Activated CD4-positive, alpha-beta T cell treated with anti-CD3 and anti-CD28 coated beads for 48 hours (primary cell): Measurements from ENCODE around the gene CTSS.
"Not testable (repeated sequence)": the region's sequence is repeated elsewhere in the genome, so short reads cannot be mapped to it uniquely, and the experiment has no call there.

Experiments
- DNase-seq: peaks from one replicate; pipeline ENCODE4 v3.0.0-alpha.2; 2020

CTSS gene

DNA sequence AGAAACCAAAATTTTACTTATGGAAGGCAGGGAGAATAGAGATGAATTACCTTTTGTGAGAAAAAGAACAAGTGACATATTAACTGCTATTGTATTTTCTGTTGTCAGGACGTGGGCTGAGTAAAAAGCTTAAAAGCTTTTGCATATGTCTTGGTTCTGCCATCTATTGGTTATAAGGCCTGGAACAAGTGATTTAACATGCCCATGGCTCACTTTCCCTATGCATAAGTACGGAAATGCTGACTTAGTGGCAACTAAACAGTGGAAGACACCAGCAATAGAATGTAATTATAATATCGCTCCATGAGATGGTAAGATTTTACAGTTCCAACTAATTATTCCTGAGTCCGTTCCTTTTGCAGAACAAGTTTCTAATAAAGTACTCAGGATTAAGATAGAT is 6.7 kb upstream of the CTSS start:
- no peak for DNase-seq

DNA sequence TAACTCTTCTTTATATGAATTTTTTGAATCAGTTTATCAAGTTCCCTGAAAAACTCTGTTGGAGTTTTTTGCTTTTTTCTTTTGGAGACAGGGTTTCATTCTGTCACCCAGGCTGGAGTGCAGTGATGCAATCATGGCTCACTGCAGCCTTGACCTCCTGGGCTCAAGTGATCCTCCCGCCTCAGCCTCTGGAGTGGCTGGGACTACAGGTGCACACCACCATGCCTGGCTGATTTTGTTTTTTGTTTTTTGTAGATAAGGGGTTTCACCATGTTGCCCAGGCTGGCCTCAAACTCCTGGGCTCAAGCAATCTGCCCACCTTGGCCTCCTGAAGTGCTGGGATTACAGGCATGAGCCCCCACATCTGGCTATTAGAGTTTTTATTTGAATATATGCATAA is 2.1 kb upstream of the CTSS start:
- not testable (repeated sequence) for DNase-seq

DNA sequence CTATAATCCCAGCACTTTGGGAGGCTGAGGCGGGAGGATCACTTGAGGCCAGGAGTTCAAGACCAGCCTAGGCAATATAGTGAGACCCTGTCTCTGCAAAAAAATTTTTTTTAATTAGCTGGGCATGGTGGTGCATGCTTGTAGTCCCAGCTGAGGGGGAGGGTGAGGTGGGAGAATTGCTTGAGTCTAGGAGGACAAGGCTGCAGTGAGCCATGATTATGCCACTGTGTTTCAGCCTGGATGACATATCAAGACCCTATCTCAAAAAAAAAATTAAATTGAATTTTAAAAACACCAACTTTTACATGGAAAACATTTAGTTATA is 361 bp upstream of the CTSS start:
- DNase-seq: peak; percentile 8

DNA sequence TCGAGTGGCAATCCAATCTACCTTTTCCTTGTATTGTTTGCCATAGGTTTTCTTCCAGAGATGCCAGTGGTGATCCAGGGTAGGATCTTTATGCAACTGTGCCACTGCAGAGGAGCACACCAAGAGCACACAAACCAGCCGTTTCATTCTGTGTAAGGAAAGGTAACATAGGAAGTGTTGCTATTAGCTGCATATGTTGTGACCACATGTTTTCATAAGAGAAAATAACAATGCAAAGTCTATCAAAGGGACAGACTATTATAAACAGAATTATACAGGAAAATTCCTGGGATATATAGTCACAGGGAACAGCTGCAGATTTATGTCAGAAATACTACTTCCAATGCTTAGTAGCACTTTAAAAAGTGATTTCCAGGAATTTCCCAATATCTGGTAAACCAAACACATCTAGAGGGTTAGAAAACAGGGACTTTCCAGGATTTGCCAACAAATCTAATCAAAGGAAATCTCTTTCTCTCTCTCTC is 919 bp downstream of the CTSS start:
- no peak for DNase-seq

DNA sequence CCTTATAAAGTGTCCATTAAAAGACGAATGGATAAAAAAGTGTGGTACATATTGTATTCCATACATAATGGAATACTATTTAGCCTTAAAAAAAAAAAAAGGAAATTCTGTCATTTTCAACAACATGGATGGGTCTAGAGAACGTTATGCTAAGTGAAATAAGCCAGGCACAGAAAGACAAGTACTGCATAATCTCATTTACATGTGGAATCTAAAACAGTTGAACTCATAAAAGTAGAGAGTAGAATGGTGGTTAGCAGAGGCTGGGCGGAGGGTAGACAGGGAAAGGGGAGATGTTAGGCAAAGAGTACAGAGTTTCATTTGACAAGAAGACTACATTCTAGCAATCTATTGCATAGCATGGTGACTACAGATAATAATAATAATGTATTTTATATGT is 2.6 kb downstream of the CTSS start:
- DNase-seq: no peak

DNA sequence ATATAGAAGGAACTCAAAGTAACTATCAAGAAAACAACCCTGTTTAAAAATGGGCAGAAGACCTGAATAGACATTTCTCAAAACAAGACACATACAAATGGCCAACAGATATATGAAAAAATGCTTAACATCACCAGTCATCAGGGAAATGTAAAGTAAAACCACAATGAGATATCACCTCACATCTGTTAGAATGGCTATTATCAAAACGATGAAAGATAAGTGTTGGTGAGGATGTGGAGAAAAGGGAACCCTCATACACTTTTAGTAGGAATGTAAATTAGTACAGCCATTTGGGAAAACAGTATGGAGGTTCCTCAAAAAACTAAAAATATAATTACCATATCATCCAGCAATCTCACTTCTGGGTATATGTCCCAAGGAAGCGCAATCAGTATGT is 3.0 kb downstream of the CTSS start:
- no peak for DNase-seq

DNA sequence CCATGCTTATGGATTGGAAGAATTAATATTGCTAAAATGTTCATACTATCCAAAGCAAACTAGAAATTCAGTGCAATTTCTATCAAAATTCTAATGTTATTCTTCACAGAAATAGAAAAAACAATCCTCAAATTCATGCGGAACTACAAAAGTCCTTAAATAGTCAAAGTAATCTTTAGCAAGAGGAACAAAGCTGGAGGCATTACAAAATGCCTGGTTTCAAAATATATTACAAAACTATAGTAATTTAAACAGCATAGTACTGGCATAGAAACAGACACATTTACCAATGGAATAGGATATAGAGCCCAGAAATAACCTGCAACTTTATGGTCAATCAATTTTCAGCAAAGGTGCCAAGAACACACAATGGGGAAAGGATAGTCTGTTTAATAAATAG is 3.8 kb downstream of the CTSS start:
- no peak for DNase-seq

DNA sequence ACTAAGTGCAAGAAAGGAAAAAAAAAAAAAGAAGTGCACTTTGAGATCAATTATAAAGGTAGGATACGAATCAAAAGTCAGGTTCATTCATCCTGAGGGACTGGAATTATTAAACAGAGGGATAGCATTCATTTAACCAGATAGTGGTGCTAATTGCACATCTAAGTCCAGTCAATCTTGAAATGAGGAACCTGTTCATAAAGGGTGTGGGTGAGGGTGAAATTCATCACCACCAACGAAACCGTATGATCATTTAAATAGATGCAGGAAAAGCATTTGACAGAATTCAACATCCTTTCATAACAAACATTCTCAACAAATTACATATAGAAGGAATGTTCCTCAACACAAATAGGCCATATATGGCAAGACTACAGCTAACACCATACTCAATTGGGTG is 5.6 kb downstream of the CTSS start:
- no peak for DNase-seq

DNA sequence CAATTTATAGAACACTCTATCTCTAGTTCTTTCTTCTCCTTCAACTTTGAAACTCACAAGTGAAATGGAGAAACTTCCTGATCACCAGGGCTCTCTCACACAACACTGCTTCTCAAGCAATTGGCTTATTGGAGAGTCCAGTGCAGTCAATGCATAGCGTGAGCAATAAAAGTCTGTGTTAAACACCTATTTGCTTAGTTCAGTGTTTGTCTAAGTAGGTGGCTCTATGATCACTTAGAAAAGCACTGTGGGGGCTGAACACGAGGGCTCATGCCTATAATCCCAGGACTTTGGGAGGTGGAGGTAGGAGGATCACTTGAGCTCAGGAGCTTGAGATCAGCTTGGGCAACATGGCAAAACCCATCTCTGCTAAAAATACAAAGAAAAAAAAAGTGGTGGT is 12.2 kb downstream of the CTSS start:
- no peak for DNase-seq

DNA sequence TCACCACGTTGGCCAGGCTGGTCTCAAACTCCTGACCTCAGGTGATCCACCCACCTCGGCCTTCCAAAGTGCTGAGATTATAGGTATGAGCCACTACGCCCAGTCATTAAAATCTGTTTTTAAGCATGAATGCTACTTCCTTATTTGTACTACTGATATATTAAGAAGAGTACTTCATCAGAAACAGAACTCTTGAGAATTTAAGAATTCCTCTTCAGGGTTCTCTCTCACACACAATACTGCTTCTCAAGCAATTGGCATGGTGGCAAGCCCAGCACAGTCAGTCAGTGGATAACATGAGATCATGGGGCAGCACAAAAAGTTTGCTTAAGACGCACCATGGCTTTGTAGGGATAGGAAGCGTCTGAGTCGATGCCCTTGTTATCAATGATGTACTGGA is 14.1 kb downstream of the CTSS start:
- DNase-seq: no peak

DNA sequence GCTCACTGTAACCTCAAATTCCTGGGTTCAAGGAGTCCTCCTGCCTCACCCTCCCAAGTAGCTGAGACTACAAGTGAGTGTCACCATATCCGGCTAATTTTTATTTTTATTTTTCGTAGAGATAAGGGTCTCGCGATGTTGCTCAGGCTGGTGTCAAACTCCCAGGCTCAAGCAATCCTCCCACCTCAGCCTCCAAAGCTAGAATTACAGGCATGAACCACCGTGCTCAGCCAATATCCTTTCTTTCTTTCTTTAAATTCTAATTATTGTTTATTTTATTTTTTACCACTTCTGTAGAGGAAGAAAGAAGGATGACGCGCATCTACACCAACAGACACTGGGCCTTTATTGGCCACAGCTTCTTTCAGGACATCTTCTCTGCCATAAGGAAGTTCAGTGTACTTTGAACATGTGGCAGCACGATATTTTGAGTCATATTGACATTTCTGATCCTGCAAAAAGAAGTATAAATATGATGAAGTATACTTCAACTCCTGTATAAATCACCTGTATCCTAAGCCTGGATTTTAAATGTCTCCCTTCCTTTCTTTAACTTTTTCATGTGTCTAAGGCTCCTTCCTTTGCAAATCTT is 15.8 kb downstream of the CTSS start:
- DNase-seq: no peak

DNA sequence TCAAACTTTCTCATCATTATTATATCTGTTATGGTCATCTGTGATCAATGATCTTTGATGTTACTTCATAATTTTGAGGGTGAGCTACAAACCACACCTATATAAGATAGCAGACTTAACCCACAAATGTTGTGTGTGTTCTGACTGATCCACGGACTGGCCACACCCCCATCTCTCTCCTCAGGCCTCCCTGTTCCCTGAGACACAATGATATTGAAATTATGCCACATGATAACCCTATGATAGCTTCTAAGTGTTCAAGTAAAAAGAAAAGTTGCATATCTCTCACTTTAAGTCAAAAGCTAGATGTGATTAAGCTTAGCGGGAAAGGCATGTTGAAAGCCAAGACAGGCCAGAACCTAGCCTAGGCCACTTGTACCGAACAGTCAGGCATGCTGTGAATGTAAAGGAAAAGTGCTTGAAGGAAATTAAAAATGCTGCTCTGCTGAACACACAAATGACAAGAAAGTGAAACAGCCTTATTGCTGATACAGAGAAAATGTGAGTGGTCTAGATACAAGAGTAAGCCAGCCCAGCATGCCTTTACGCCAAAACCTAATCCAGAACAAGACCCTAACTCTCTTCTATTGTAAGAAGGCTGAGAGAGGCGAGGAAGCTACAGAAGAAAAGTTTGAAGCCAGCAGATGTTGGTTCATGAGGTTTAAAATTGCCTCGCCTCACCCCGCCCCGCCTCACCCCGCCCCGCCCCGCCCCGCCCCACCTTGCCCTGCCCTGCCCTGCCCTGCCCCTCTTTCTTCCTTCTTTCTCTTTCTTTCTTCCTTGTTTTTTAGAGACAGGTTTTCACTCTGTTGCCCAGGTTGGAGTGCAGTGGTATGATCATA is 16.5 kb downstream of the CTSS start:
- no peak for DNase-seq

DNA sequence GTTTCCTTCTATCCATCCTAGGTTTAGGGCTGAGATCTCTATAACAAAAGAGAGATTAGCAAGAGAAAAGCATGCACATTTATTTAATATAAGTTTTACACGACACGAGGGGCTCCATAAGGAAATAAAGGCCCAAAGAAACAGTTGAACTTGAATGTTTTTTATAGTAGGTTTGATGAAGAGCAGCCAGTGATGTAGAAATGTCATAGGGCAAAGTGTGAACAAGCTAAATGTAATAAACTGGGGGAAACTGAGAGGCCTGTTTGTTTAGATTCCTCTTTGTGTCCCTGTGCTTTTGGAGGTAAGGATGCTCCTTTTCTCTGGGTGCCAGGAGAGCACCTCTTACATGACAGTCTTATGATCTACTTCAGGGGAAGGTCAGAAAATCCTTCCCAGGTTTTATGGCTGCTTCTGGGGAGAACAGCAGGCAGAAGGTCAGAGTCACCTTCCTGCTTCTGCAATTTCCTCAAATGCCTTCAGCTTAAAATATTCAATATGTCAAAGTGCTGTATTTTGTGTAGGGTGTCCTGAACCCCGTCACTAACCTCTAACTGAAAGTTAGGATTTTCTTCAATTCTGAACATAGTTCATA is 35.4 kb downstream of the CTSS start:
- no peak for DNase-seq

DNA sequence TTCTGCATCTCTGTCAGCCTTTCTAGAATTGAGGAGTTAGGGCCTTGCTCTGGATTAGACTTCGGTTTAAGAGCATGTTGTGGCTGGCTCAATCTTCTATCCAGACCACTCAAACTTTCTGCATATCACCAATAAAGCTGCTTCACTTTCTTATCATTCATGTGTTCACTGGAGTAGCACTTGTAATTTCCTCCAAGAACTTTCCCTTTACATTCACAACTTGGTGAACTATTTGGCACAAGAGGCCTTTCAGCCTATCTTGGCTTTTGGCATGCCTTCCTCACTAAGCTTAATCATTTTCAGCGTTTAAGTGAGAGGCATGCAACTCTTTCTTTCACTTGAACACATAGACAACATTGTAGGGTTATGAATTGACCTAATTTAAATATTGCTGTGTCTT is 41.2 kb downstream of the CTSS start:
- no peak for DNase-seq

DNA sequence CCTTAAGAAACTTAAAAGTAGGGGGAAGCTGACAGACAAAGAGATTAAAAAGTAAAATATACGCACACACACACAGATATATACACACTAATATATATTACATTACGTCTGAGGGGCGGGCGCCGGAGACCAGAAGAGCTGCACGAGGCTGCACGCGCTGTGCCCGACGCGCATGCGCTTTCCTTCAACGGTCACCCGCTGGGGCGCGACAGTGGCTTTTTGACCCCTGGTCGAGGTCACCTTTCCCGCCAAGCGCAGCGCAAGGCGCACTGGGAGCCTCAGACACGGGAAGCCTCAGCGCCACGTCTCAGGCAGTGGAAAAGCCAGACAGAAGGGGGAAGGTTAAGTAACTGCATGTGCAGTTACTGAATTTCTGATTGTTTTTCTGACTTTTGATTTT is 44.9 kb downstream of the CTSS start, which contains the start of gene HORMAD1:
HORMAD1 (minus strand) TSS at position 193 of the 400 bp plus-strand sequence. CDS start 1,390 bp downstream, outside the sequence.
- no peak for DNase-seq

DNA sequence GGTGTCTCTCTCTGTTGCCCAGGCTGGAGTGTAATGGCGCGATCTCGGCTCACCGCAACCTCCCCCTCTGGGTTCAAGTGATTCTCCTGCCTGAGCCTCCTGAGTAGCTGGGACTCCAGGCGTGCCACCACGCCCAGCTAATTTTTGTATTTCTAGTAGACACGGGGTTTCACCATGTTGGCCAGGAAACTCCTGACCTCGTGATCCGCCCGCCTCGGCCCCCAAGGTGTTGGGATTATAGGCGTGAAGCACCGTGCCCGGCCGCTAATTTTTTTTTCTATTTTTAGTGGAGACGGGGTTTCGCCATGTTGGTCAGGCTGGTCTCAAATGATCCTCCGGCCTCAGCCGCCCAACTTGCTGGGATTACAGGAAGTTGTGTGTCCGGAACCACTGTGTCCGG is 45.5 kb downstream of the CTSS start:
- no peak for DNase-seq

DNA sequence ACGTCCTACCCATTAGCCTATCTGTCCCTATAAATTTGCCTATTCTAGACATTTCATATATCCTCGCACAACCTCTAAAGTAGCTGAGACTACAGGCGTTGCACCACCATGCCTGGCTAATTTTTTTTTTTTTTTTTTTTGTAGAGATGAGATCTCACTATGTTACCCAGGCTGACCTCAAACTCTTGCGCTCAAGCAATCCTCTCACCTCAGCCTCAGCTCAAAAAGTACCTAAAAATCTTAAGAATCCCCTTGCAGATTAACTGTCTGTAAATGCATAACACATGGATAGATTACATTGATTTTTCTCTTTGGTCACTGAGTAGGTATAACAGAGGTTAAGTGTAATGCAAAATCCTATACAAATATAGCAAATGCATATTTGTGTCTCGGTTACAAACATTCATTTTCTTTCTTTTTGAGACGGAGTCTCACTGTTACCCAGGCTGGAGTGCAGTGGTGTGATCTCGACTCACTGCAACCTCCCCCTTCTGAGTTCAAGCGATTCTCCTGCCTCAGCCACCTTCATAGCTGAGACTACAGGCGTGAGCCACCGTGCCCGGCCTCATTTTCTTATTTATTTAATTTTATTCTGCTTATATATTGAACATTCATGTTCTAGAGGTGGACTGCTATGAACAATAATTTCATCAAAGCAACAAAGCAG is 47.2 kb downstream of the CTSS start:
- DNase-seq: no peak

DNA sequence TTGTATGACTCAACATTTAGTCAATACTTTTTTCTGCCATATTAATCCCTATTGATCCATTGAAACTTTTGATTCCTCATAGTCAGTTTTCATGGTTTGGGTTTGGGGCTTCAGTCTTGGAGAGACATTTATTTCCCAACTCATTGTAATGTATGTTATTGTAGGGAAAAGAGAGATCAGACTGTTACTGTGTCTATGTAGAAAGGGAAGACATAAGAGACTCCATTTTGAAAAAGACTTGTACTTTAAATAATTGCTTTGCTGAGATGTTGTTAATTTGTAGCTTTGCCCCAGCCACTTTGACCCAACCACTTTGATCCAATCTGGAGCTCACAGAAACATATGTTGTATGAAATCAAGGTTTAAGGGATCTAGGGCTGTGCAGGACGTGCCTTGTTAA is 56.5 kb downstream of the CTSS start:
- DNase-seq: not testable (repeated sequence)

DNA sequence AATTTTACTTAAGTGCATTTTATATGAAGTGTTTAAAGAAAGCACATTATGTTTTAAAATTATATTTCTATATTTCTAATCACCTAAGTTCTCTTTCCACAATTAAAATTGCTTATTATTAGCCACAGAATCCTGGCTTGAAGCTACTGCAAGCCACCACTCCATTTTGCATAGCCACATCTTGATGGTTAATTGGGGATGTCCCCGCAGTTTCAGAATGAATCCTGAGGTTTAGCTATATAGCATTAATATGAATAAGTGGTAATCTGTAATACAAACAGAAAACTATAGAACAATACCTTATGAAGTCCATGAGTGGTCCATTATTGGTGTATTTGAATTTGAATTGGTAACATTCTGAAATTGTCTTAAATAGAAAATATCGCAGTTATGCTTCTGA is 57.0 kb downstream of the CTSS start:
- peak; percentile 44 for DNase-seq

DNA sequence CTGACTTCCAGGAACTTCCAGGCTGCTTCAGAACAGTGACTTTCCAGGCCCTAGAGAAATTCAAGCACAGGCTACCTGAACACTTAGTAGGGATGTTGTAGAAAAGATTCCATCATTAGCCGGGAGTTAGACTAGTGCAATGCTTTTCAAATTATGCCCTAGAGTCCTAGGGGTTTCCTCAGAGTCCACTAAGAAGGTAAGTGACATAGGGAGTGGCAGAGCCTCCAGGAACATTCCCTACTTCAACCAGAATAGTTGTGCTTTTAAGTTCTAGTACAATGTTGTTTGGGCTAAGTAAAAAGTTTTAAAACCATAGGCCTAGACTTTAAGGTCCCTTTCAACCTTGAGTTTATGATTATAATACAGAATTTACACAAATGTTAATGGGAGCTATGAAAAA is 59.5 kb downstream of the CTSS start:
- no peak for DNase-seq

DNA sequence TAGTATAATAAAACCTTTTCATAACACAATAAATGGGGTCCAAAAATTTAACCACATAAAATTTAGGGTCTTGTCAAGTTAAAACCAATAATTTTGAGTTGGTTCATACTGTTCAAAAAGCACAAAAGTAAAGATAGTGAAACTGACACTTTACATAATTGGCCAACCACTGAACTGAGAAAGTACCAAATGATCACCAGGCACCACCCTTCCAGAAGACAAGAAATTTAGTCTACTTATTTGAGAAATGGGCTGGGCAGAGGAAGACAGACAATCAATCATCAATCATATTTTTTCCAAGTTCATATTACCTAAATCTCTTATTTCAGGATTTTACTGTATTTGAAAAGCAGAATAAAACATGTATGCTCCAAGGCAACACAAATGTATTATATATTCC is 62.2 kb downstream of the CTSS start:
- DNase-seq: no peak

DNA sequence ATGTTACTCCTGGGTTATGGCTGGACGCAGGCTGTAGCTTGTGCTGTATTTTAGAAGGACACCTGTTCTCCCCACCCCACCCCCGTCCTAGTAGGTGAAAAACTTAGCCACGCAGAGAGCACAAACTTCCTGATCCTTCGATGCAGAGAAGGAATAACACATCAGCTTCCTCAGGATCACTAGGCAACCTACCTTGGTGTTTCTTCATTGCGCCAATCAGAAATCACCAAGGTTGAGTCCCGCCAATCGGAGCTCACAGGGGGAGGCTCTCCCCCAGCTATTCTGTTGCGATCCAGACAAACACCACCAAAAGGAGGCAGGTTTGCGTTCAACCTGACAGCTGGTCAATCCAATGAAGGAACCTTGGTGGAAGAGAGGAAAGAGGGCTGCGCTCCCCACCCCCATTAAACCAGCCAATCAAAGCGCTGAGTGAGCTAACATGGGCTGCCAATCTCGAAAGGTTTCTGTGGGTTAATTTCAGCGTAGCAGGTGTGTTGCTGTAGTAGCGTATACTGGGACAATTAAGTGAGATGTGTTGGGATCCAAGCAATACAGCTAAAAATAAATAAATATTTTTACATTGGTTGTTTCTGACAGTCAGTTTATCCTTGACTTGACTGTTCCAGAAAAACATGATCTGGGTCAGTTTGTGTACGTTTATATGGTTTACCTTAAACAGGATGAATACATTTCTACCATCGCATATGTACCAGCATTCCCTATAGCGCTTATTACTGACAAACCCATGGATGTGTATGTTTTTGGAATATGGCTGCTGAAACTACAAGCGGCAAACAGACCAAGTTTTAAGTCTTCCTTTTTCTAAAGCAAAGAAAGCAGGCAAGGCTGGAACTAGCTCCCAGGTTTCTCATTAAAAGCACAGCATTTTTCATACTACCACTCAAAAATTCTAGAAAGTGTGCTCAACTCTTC is 68.3 kb downstream of the CTSS start, which contains the start of gene GOLPH3L:
GOLPH3L (minus strand) TSS at position 160 of the 933 bp plus-strand sequence. CDS start 2,316 bp downstream, outside the sequence.
- peak; percentile 92 for DNase-seq
